Erythroblast (primary cell): ENCODE measurements around the gene HTR2C.

ENCODE experiments used
- GATA1 ChIP-seq: IDR thresholded peaks from 2 replicates; pipeline ENCODE4 v1.6.1; 2011; ENCODE audit warnings: low read depth, mild to moderate bottlenecking, control low read depth, low read length, moderate library complexity
- POLR2A ChIP-seq: IDR thresholded peaks from 2 replicates; pipeline ENCODE4 v1.6.1; 2011; ENCODE audit warnings: mild to moderate bottlenecking, low read length

DNA sequence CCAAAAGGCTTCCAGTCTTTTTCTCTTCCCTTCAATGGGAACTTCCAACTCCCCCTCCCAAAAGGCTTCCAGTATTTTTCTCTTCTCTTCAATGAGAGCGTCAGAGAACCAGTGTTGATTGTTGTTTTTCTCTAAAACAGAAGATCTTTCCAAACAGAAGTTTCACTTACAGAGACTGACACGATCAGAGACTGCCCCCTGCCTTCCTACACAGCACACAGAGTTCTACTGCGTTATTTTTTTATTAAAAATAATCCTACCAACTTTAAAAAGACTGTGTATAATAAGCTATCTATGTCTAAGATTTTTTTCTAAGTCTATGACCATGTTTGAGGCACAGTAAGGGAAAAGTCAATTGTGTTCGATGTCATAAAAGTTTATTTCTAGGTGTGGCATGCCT, 3.5 kb upstream of the HTR2C start:
- TF ChIP-seq POLR2A = no peak
- TF ChIP-seq GATA1 = no peak
